H1 (cell line): ENCODE data around the gene RNGTT. TPM values are rescaled to one million over a fixed set of nuclear protein-coding genes. Genes with fewer than 3 reads are reported as not detected.

Experiments used
- CTCF ChIA-PET: fragments of 300-600 bp; sonication (Branson Sonifier 250); formaldehyde crosslinking; loops from one replicate; lab custom pipeline; 2021; ENCODE audit not compliant: partially characterized antibody; lab: Charles Lee
- POLR2A ChIA-PET: fragments of 300-600 bp; sonication (Branson Sonifier 250); formaldehyde crosslinking; loops from one replicate; lab custom pipeline; 2021; ENCODE audit warnings: inconsistent platforms; ENCODE audit not compliant: partially characterized antibody; lab: Charles Lee
- DNase-seq, 2 experiments: peaks; one replicate each; pipeline versions ENCODE4 v3.0.0 to v3.0.0-alpha.2; 2010 to 2022; ENCODE audit warnings: low spot score in 2 of 2, low read depth in 1 of 2, mixed read lengths in 1 of 2
- FAIRE-seq: peaks from 2 replicates; lab custom pipeline; 2011; peaks lifted over from hg19 to GRCh38; lab: Jason Lieb, UNC
- H2AFZ ChIP-seq: 2 replicates; pipeline ENCODE4 v1.8.1; 2012; ENCODE audit warnings: low read length, inconsistent platforms
- H2AK5ac ChIP-seq: 2 replicates; pipeline ENCODE4 v1.6.1; 2013; ENCODE audit warnings: low read depth, low read length
- H2BK120ac ChIP-seq: replicated peaks from 2 replicates; pipeline ENCODE3; 2013; ENCODE audit warnings: low read depth, low read length, inconsistent platforms
- H2BK12ac ChIP-seq: 2 replicates; pipeline ENCODE4 v1.6.1; 2013; ENCODE audit warnings: low read depth, low read length
- H2BK15ac ChIP-seq: 2 replicates; pipeline ENCODE4 v1.6.1; 2013; ENCODE audit warnings: low read length
- H2BK20ac ChIP-seq: 2 replicates; pipeline ENCODE4 v1.6.1; 2013; ENCODE audit warnings: low read length
- H2BK5ac ChIP-seq: 2 replicates; pipeline ENCODE4 v1.6.1; 2013; ENCODE audit warnings: low read depth, low read length
- H3K14ac ChIP-seq: 2 replicates; pipeline ENCODE4 v1.6.1; 2013; ENCODE audit warnings: inconsistent platforms; ENCODE audit not compliant: insufficient read length
- H3K18ac ChIP-seq: 2 replicates; pipeline ENCODE4 v1.6.1; 2013; ENCODE audit warnings: low read length; ENCODE audit errors: extremely low read depth
- H3K23ac ChIP-seq: 2 replicates; pipeline ENCODE4 v1.6.1; 2013; ENCODE audit warnings: inconsistent platforms; ENCODE audit not compliant: insufficient read length
- H3K23me2 ChIP-seq: 2 replicates; pipeline ENCODE4 v1.6.1; 2013; ENCODE audit warnings: low read depth, low read length
- H3K27ac ChIP-seq: 2 replicates; pipeline ENCODE4 v1.6.1; 2011; ENCODE audit warnings: low read depth, low read length, inconsistent platforms
- H3K27me3 ChIP-seq, 4 experiments: replicated peaks in 1 of 4; 1 replicate in 1 of 4; 2 replicates in 3 of 4; pipeline versions ENCODE4 v1.6.1 to v1.8.1; 2011 to 2013; ENCODE audit warnings: low read length in 3 of 4, mild to moderate bottlenecking in 3 of 4, inconsistent platforms in 2 of 4, mixed read lengths in 2 of 4, moderate library complexity in 1 of 4; ENCODE audit not compliant: control insufficient read depth in 3 of 4, insufficient read depth in 3 of 4; ENCODE audit errors: extremely low read depth in 1 of 4
- H3K36me3 ChIP-seq, 4 experiments: 2 replicates each; pipeline versions ENCODE4 v1.6.1 to v1.8.1; 2011 to 2013; ENCODE audit warnings: mild to moderate bottlenecking in 4 of 4, low read length in 3 of 4, moderate library complexity in 2 of 4, control low read depth in 1 of 4, inconsistent platforms in 1 of 4; ENCODE audit not compliant: insufficient read depth in 4 of 4, control insufficient read depth in 2 of 4
- H3K4ac ChIP-seq: replicated peaks from 2 replicates; pipeline ENCODE3; 2013; ENCODE audit warnings: low read length, low read depth, mixed read lengths, inconsistent platforms; ENCODE audit not compliant: insufficient read length
- H3K4me1 ChIP-seq, 4 experiments: replicated peaks in 1 of 4; 1 replicate in 1 of 4; 2 replicates in 3 of 4; pipeline versions ENCODE4 v1.6.1 to v1.8.1; 2011 to 2013; ENCODE audit warnings: low read length in 3 of 4, inconsistent platforms in 2 of 4, mixed read lengths in 1 of 4; ENCODE audit not compliant: insufficient read depth in 4 of 4, control insufficient read depth in 3 of 4
- H3K4me2 ChIP-seq, 2 experiments: 2 replicates each; pipeline versions ENCODE4 v1.6.1 to v1.8.1; 2011 to 2013; ENCODE audit warnings: low read depth in 2 of 2, low read length in 2 of 2, control low read depth in 1 of 2, inconsistent platforms in 1 of 2, mild to moderate bottlenecking in 1 of 2; ENCODE audit not compliant: insufficient read depth in 1 of 2
- H3K4me3 ChIP-seq, 4 experiments: fragments of 200-600, 300-600 bp in 1 of 4; sonication (generic), shearing (Covaris generic), sonication (Bioruptor Twin) in 1 of 4; 2 replicates each; pipeline versions ENCODE4 v1.5.1 to v1.8.1; 2011 to 2016; ENCODE audit warnings: low read length in 4 of 4, low read depth in 3 of 4, control low read depth in 2 of 4, inconsistent platforms in 2 of 4, mild to moderate bottlenecking in 2 of 4, mixed read lengths in 1 of 4, moderate library complexity in 1 of 4; ENCODE audit not compliant: insufficient read depth in 2 of 4; ENCODE audit errors: extremely low read depth in 1 of 4
- H3K56ac ChIP-seq: replicated peaks from 2 replicates; pipeline ENCODE3; 2013; ENCODE audit warnings: low read depth, mild to moderate bottlenecking, mixed read lengths, low read length, inconsistent platforms; ENCODE audit not compliant: insufficient read length
- H3K79me1 ChIP-seq: 2 replicates; pipeline ENCODE4 v1.6.1; 2013; ENCODE audit warnings: low read depth, low read length, control low read depth
- H3K79me2 ChIP-seq, 2 experiments: 2 replicates each; pipeline versions ENCODE4 v1.6.1 to v1.8.1; 2012 to 2013; ENCODE audit warnings: low read length in 2 of 2, mild to moderate bottlenecking in 2 of 2, inconsistent platforms in 1 of 2; ENCODE audit not compliant: insufficient read depth in 2 of 2, control insufficient read depth in 1 of 2
- H3K9ac ChIP-seq, 4 experiments: replicated peaks in 1 of 4; 1 replicate in 1 of 4; 2 replicates in 3 of 4; pipeline versions ENCODE4 v1.6.1 to v1.8.1; 2011 to 2013; ENCODE audit warnings: low read depth in 3 of 4, low read length in 3 of 4, control low read depth in 2 of 4, mild to moderate bottlenecking in 2 of 4, moderate library complexity in 2 of 4, inconsistent platforms in 1 of 4; ENCODE audit errors: extremely low read depth in 1 of 4
- H3K9me3 ChIP-seq, 2 experiments: 2 replicates each; pipeline versions ENCODE4 v1.6.1 to v1.8.1; 2012 to 2013; ENCODE audit warnings: mild to moderate bottlenecking in 2 of 2, moderate library complexity in 2 of 2, control low read depth in 1 of 2, inconsistent platforms in 1 of 2, low read depth in 1 of 2, low read length in 1 of 2, mixed read lengths in 1 of 2; ENCODE audit not compliant: insufficient read depth in 2 of 2
- H4K20me1 ChIP-seq, 2 experiments: replicated peaks in 1 of 2; 2 replicates each; pipeline versions ENCODE3 to v1.8.1; 2011 to 2013; ENCODE audit warnings: inconsistent platforms in 2 of 2, low read length in 2 of 2, mild to moderate bottlenecking in 1 of 2; ENCODE audit not compliant: insufficient read depth in 2 of 2, control insufficient read depth in 1 of 2
- H4K5ac ChIP-seq: 2 replicates; pipeline ENCODE4 v1.6.1; 2013; ENCODE audit warnings: low read length, low read depth, mixed read lengths, inconsistent platforms; ENCODE audit not compliant: insufficient read length
- H4K8ac ChIP-seq: 2 replicates; pipeline ENCODE4 v1.8.0; 2013; ENCODE audit warnings: mild to moderate bottlenecking, moderate library complexity, low read length, inconsistent platforms; ENCODE audit not compliant: insufficient read depth; ENCODE audit errors: extremely low read depth
- H4K91ac ChIP-seq: replicated peaks from 2 replicates; pipeline ENCODE3; 2013; ENCODE audit warnings: low read length, mixed read lengths, inconsistent platforms; ENCODE audit not compliant: insufficient read length
- BCL11A ChIP-seq, 2 experiments: IDR thresholded peaks; one replicate each; pipeline ENCODE4 v1.6.1; 2011; ENCODE audit warnings: low read depth in 2 of 2, low read length in 2 of 2, mild to moderate bottlenecking in 2 of 2
- CBX8 ChIP-seq: fragments of 300-800, 300-1000 bp; sonication (generic); IDR thresholded peaks from 2 replicates; pipeline ENCODE4 v1.7.1; 2016; ENCODE audit warnings: low read depth, low read length, borderline replicate concordance
- CREB1 ChIP-seq: IDR thresholded peaks from 2 replicates; pipeline ENCODE4 v1.6.1; 2012; ENCODE audit warnings: inconsistent platforms
- EZH2 ChIP-seq: fragments of 200-600 bp; sonication (generic); IDR thresholded peaks from 2 replicates; pipeline ENCODE4 v1.7.1; 2012; ENCODE audit warnings: low read depth, mild to moderate bottlenecking, moderate library complexity, low read length, inconsistent platforms; ENCODE audit not compliant: severe bottlenecking
- GABPA ChIP-seq: IDR thresholded peaks from 2 replicates; pipeline ENCODE4 v1.6.1; 2011; ENCODE audit warnings: mild to moderate bottlenecking, low read length, moderate library complexity, borderline replicate concordance; ENCODE audit not compliant: insufficient read depth
- HDAC6 ChIP-seq: IDR thresholded peaks from one replicate; pipeline ENCODE4 v1.7.1; 2012; ENCODE audit warnings: low read depth, mild to moderate bottlenecking, inconsistent platforms, low read length, moderate library complexity
- JUND ChIP-seq: IDR thresholded peaks from 2 replicates; pipeline ENCODE4 v1.6.1; 2011; ENCODE audit warnings: mild to moderate bottlenecking, improper control_type of control experiment, low read length
- KDM1A ChIP-seq: fragments of 200-600, 300-600 bp; sonication (generic); IDR thresholded peaks from 2 replicates; pipeline ENCODE4 v1.7.1; 2016; ENCODE audit warnings: mild to moderate bottlenecking, low read length, borderline replicate concordance
- KDM4A ChIP-seq: IDR thresholded peaks from one replicate; pipeline ENCODE4 v1.7.1; 2012; ENCODE audit warnings: low read depth, mild to moderate bottlenecking, moderate library complexity, low read length, inconsistent platforms; ENCODE audit not compliant: severe bottlenecking
- MAFK ChIP-seq: IDR thresholded peaks from 2 replicates; pipeline ENCODE4 v1.6.1; 2012; ENCODE audit warnings: low read depth, mild to moderate bottlenecking, improper control_type of control experiment, low read length
- MAX ChIP-seq: IDR thresholded peaks from 2 replicates; pipeline ENCODE4 v1.6.1; 2012; ENCODE audit warnings: inconsistent platforms
- SP2 ChIP-seq: IDR thresholded peaks from 2 replicates; pipeline ENCODE4 v1.6.1; 2012; ENCODE audit warnings: mild to moderate bottlenecking, low read length, inconsistent platforms
- ZNF274 ChIP-seq: IDR thresholded peaks from 2 replicates; pipeline ENCODE4 v1.7.0; 2012; ENCODE audit warnings: low read length, borderline replicate concordance; ENCODE audit errors: extremely low read depth
- WGBS, 2 experiments: shearing (Covaris generic) in 1 of 2; methylation state at CpG; one replicate each; pipeline versions ENCODE4 v1.1.6 to v1.1.7; 2013 to 2015; ENCODE audit warnings: low lambda C conversion rate in 2 of 2, mixed read lengths in 2 of 2, inconsistent platforms in 1 of 2, low coverage in 1 of 2, missing lambda C conversion rate in 1 of 2; ENCODE audit not compliant: insufficient replicate concordance in 2 of 2, insufficient coverage in 1 of 2, insufficient read length in 1 of 2; ENCODE audit errors: extremely low coverage in 1 of 2, missing lambda C conversion rate in 1 of 2; 5-methylcytosine and 5-hydroxymethylcytosine counted together
- polyA plus RNA-seq, 7 experiments: library from polyadenylated mRNA; depleted of rRNA in 3 of 7; stranded (reverse) in 5 of 7; unstranded in 2 of 7; fragments of >200 nt in 5 of 7; fragments of 200-250 nt in 2 of 7; gene quantifications; 1 replicate in 5 of 7; 2 replicates in 1 of 7; 4 replicates in 1 of 7; pipeline versions ENCODE4 v1.2.1 to v1.2.3, GENCODE V29; 2011 to 2013; ENCODE audit warnings: missing spikeins in 2 of 7, mixed read lengths in 2 of 7
- total RNA-seq: library from RNA; stranded (reverse); fragmentation: NEBNext Ultra II Directional; extraction: Animal tissue kit (Norgen Biotek cat#: 25700); gene quantifications from 2 replicates; pipeline ENCODE4 v1.2.1, GENCODE V29; 2021

RNGTT gene
- total and polyA plus RNA-seq, 2 of the 8 experiments (the other 6 are each of a cell fraction or from before 2014, with no cell fraction given), result 3.6 to 21.2 TPM

GRCh38 chr6:88945415-88946008 is 17.9 kb downstream of the RNGTT start:
- H2BK12ac ChIP-seq, result no peak overlapping the region
- no peak overlapping the region for H2AFZ ChIP-seq
- FAIRE-seq (no peak), DNase-seq (no peak)
- H3K27ac ChIP-seq, result no peak overlapping the region
- no peak overlapping the region for H3K18ac ChIP-seq
- H2BK5ac ChIP-seq, result no peak overlapping the region
- peaks cover 0 to 4% of the 10 kb centered on the region in 2 experiments; a peak in 1 of 4 replicates for H3K9me3 ChIP-seq
- H3K36me3 ChIP-seq, result no peaks in the 10 kb centered on the region; a peak in 1 of 8 replicates
- no peak overlapping the region for H2BK15ac ChIP-seq
- WGBS, 2 experiments, result 87% methylated on average over 7 of the region's 7 CpGs; no CpG with 5 or more reads in 1 of the 2 experiments
- peaks cover 3% of the 10 kb centered on the region; the same call in 1 of the 2 replicates for H3K79me1 ChIP-seq
- no peak overlapping the region for H4K91ac ChIP-seq
- no peak overlapping the region for H3K9ac ChIP-seq
- no peak overlapping the region for H3K56ac ChIP-seq
- H4K8ac ChIP-seq, result no peak overlapping the region
- no peak overlapping the region for H3K4ac ChIP-seq
- no peak overlapping the region for H2BK20ac ChIP-seq
- H2BK120ac ChIP-seq, result no peak overlapping the region
- H3K14ac ChIP-seq, result no peak overlapping the region
- H3K4me1 ChIP-seq, result no peaks in the 10 kb centered on the region
- no peak overlapping the region for H2AK5ac ChIP-seq
- ChIA-PET POLR2A (no interaction called here), CTCF (interaction anchor here (0.6 to 1.2 kb wide), 2 partner anchors 9 to 548 kb away, joined by 3 read pairs; no protein-coding TSS in a partner anchor)
- H3K4me2 ChIP-seq, result no peak overlapping the region
- no peak overlapping the region for H3K23ac ChIP-seq
- no peaks in the 10 kb centered on the region for H4K20me1 ChIP-seq
- no peak overlapping the region for H4K5ac ChIP-seq
- peaks cover 1% of the 10 kb centered on the region; the same call in 1 of the 2 replicates for H3K23me2 ChIP-seq
- H3K79me2 ChIP-seq, result peaks cover 0 to 46% of the 10 kb centered on the region in 2 experiments; a peak in 2 of 4 replicates
- H3K4me3 ChIP-seq, result no peak overlapping the region
- H3K27me3 ChIP-seq, result no peaks in the 10 kb centered on the region
- TF ChIP-seq ZNF274 (no peak), MAX (no peak), GABPA (no peak), MAFK (no peak), KDM1A (no peak), CREB1 (no peak), CBX8 (no peak), SP2 (no peak), BCL11A (IDR thresholded peaks at IDR 0.05; ENCODE audit: low read depth in 2 of 2, low read length in 2 of 2) (no peak), KDM4A (no peak), JUND (no peak), HDAC6 (no peak), EZH2 (no peak)
